ENCODE results near the gene LAMA3.

Gene LAMA3

DNA sequence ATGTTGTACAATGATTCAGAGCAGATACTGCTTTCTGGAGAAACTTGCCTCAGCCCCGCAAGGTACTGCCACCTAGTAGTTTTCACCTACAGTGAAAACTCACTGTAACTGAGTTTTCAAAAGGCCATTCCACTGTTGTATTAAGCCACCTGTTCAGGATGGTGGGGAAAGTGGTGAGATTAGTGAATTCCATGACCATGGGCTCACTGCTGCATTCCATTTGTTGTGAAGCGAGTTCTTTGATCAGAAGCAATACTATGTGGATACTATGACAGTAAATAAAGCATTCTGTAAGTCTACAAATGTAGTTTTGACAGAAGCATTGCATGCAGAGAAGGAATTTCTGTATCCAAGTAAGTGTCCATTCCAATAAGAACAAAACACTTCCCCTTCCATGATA is 113.6 kb downstream of the LAMA3 start:
- TF ChIP-seq, protein P1, sequence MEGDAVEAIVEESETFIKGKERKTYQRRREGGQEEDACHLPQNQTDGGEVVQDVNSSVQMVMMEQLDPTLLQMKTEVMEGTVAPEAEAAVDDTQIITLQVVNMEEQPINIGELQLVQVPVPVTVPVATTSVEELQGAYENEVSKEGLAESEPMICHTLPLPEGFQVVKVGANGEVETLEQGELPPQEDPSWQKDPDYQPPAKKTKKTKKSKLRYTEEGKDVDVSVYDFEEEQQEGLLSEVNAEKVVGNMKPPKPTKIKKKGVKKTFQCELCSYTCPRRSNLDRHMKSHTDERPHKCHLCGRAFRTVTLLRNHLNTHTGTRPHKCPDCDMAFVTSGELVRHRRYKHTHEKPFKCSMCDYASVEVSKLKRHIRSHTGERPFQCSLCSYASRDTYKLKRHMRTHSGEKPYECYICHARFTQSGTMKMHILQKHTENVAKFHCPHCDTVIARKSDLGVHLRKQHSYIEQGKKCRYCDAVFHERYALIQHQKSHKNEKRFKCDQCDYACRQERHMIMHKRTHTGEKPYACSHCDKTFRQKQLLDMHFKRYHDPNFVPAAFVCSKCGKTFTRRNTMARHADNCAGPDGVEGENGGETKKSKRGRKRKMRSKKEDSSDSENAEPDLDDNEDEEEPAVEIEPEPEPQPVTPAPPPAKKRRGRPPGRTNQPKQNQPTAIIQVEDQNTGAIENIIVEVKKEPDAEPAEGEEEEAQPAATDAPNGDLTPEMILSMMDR (IDR thresholded peaks at IDR 0.05; ENCODE audit: low read depth, low read length, missing control alignments): no peak
- no peak overlapping the region for H3K4me3 ChIP-seq (ENCODE audit: low read depth, low read length)
- no peak for DNase-seq (ENCODE audit: low read depth)
- in situ Hi-C loops (cut with HindIII; ENCODE audit: low sequenced_read_pairs): no loop called here

DNA sequence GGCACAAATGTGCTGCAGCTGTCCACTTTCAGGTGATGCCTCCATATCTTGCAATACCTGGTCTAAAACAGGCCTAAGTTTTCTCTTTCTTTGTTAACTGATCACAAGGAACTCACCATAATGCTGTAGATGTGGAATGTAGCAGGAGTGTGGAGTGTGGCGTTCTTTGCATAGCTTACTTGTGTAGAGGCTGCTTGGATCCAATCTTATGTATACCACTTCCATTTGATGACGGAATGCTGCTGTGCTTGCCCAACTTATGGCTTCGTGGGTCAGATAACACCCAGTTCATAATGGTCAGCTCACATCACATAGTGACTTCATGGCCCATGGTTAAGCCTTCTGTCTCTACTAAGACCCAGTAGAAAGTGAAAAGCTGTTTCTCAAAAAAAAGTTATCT is 114.5 kb downstream of the LAMA3 start:
- TF ChIP-seq, protein P1 (IDR thresholded peaks at IDR 0.05; ENCODE audit: low read depth, low read length, missing control alignments): no peak
- in situ Hi-C loops (cut with HindIII; ENCODE audit: low sequenced_read_pairs): no loop called here
- DNase-seq (ENCODE audit: low read depth): no peak
- H3K4me3 ChIP-seq (ENCODE audit: low read depth, low read length): no peak overlapping the region

DNA sequence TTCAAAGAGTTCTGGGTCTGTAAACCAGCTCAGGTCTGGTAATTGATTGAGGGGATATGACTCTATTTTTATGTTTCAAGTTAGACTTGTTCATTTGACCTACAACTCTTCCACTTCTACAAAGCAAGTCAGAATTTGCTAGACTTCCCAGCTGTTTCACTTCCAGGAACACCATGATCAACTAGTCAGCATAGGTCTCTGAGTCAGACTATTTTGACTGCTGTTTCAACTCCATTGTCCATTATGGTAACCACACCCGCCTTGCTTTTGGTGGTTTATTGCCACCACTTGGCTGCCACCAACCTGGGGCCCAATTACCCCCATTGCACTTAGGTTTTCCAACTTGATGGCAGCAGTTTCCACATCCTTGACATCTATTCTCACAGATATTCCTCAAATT is 116.6 kb downstream of the LAMA3 start:
- TF ChIP-seq, protein P1 (IDR thresholded peaks at IDR 0.05; ENCODE audit: low read depth, low read length, missing control alignments): no peak
- in situ Hi-C loops (cut with HindIII; ENCODE audit: low sequenced_read_pairs): no loop called here
- H3K4me3 ChIP-seq (ENCODE audit: low read depth, low read length): no peak overlapping the region
- DNase-seq (ENCODE audit: low read depth): no peak

DNA sequence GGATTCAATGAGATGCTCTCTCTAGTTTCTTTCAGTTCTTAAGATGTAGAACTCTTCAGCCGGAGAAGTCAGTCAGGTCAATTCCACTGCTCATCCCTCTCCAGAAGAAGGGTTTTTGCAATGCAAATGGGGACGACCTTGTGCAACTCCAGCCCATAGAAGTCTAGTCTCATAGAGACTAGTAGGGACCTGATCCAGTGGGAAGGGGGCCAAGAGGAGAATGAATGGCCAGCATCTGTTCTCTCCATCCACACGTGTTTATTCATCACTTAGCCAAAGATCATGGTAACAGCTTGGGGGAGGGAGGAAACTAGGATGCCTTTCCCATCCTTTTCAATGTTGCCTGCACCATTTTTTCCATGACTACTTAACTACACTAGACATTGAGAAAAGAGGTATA is 120.2 kb downstream of the LAMA3 start:
- TF ChIP-seq, protein P1 (IDR thresholded peaks at IDR 0.05; ENCODE audit: low read depth, low read length, missing control alignments): no peak
- in situ Hi-C loops (cut with HindIII; ENCODE audit: low sequenced_read_pairs): no loop called here
- no peak for DNase-seq (ENCODE audit: low read depth)

DNA sequence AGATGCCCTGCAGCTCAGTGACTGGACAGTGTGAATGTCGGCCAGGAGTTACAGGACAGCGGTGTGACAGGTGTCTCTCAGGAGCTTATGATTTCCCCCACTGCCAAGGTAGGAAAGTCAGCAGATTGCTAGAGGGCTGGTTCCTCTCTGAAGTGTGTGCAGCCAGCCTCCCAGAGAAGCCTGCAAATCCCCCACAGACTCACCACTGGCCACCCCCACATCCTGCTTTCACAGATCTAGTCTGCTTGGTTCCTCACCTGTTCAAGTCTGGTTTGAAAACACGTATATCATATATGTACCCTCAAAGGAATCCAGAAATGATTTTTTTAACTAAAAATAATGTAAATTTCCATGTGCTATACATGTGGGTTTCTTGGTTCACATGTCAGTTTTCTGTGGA is 121.1 kb downstream of the LAMA3 start:
- DNase-seq (ENCODE audit: low read depth): no peak
- TF ChIP-seq, protein P1 (IDR thresholded peaks at IDR 0.05; ENCODE audit: low read depth, low read length, missing control alignments): no peak
- in situ Hi-C loops (cut with HindIII; ENCODE audit: low sequenced_read_pairs): no loop called here
- no peak overlapping the region for H3K4me3 ChIP-seq (ENCODE audit: low read depth, low read length)

More for the DNA sequence above, 120.2 kb downstream of the LAMA3 start:
- no peak overlapping the region for H3K4me3 ChIP-seq (ENCODE audit: low read depth, low read length)

DNA sequence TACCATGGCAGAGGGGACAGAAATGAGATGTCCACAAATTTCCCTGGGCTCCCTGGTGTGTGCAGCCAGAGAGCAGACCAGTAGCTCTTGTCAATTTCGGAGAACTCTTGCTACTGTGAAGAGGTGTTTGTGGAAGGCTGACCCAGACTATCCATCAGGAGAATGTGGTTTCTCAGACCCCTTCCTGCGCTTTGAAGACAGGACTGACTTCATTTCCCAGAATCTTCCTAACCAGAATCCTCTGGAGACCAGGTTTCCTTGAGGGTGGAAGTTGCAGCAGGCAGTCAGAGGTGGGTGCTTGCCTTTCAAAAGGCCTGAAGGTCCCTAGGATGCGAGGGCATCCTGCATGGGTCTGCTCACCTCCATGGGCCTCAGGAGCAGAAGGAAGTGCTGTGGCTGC is 121.9 kb downstream of the LAMA3 start:
- DNase-seq (ENCODE audit: low read depth): no peak
- TF ChIP-seq, protein P1 (IDR thresholded peaks at IDR 0.05; ENCODE audit: low read depth, low read length, missing control alignments): no peak
- H3K4me3 ChIP-seq (ENCODE audit: low read depth, low read length): no peak overlapping the region
- in situ Hi-C loops (cut with HindIII; ENCODE audit: low sequenced_read_pairs): no loop called here
